ENCODE measurements around the gene ICAM2. TPM values are rescaled to one million over a fixed set of nuclear protein-coding genes. Genes with fewer than 3 reads are reported as not detected.
A peak's percentile ranks its signal among the peaks of the same experiment; 100 is the strongest.

ICAM2 gene
- 100 to 1,000 TPM in 3 of 6 donors, 10 to 100 TPM in 3; 27.2 to 114 (median 82.0) TPM for total RNA-seq

GRCh38 chr17:64020056-64020766, at the start of gene ICAM2:
Gene ICAM2 (minus strand): TSS chr17:64020633. CDS start chr17:64006691, 13,942 bp downstream.
- TF ChIP-seq EP300 (IDR thresholded peaks at IDR 0.05) (peak in 3 of 4 donors; percentile 36 to 86 (median 82)), CTCF (IDR thresholded peaks at IDR 0.05) (peak in 4 of 6 experiments; percentile 18 to 40 (median 30)), POLR2AphosphoS5 (IDR thresholded peaks at IDR 0.05) (peak; percentile 59 to 82), POLR2A (IDR thresholded peaks at IDR 0.05) (peak in 3 of 4 donors; percentile 45 to 74 (median 70))
- 9 to 13% methylated on average over 16 to 23 of the region's 23 CpGs for WGBS, 2 donors
- Histone ChIP-seq H3K4me1 (peaks cover 26 to 49% (median 32%) of the 10 kb centered on the region in 4 donors), H3K36me3 (no peaks in the 10 kb centered on the region), H3K27me3 (no peaks in the 10 kb centered on the region), H3K9me3 (no peaks in the 10 kb centered on the region), H3K27ac (peak within 1 kb of the TSS; percentile 83 to 89 (median 88)), H3K4me3 (peak within 1 kb of the TSS; percentile 36 to 59 (median 48))
- peak; percentile 84 to 88 for ATAC-seq (ENCODE audit: low FRiP score in 2 of 2)
- DNase-seq: peak in 1 of 2 donors; percentile 81

- H3K36me3 ChIP-seq: peaks cover 32 to 67% (median 49%) of the 10 kb centered on the region in 4 donors
- peaks cover 14 to 20% (median 17%) of the 10 kb centered on the region in 4 donors for H3K4me1 ChIP-seq
- ATAC-seq (ENCODE audit: low FRiP score in 2 of 2): no peak
- H3K27ac ChIP-seq: no peak overlapping the region
- no peak overlapping the region for H3K4me3 ChIP-seq
- no peak for DNase-seq
- H3K27me3 ChIP-seq: no peaks in the 10 kb centered on the region
- H3K9me3 ChIP-seq: peaks cover 0 to 13% (median 8%) of the 10 kb centered on the region in 4 donors
- TF ChIP-seq CTCF (IDR thresholded peaks at IDR 0.05) (no peak), POLR2AphosphoS5 (IDR thresholded peaks at IDR 0.05) (no peak), POLR2A (IDR thresholded peaks at IDR 0.05) (no peak), EP300 (IDR thresholded peaks at IDR 0.05) (no peak)
- 98% methylated on average over 3 of the region's 3 CpGs for WGBS, 2 donors
Measured at GRCh38 chr17:64070213-64070612, 49.8 kb upstream of the ICAM2 start.

- TF ChIP-seq POLR2A (IDR thresholded peaks at IDR 0.05) (no peak), EP300 (IDR thresholded peaks at IDR 0.05) (no peak), CTCF (IDR thresholded peaks at IDR 0.05) (no peak), POLR2AphosphoS5 (IDR thresholded peaks at IDR 0.05) (no peak)
- Histone ChIP-seq H3K36me3 (peaks cover 32 to 76% (median 50%) of the 10 kb centered on the region in 4 donors), H3K27me3 (no peaks in the 10 kb centered on the region), H3K4me1 (peaks cover 5 to 10% (median 9%) of the 10 kb centered on the region in 4 donors), H3K9me3 (peaks cover 0 to 13% (median 8%) of the 10 kb centered on the region in 4 donors), H3K27ac (no peak overlapping the region), H3K4me3 (no peak overlapping the region)
- WGBS, 2 donors: 94% methylated on average over 1 of the region's 1 CpG
- ATAC-seq (ENCODE audit: low FRiP score in 2 of 2) (no peak), DNase-seq (no peak)
Measured at GRCh38 chr17:64069143-64069542, 48.7 kb upstream of the ICAM2 start.

- H3K4me3 ChIP-seq: no peak overlapping the region
- H3K27ac ChIP-seq: peak overlapping the region in 1 of 4 donors; percentile 30
- peaks cover 32 to 82% (median 50%) of the 10 kb centered on the region in 4 donors for H3K36me3 ChIP-seq
- peaks cover 0 to 8% (median 4%) of the 10 kb centered on the region in 4 donors for H3K4me1 ChIP-seq
- H3K27me3 ChIP-seq: no peaks in the 10 kb centered on the region
- H3K9me3 ChIP-seq: peaks cover 0 to 13% (median 8%) of the 10 kb centered on the region in 4 donors
- DNase-seq: no peak
- ATAC-seq (ENCODE audit: low FRiP score in 2 of 2): no peak
- no peak for TF ChIP-seq POLR2A (IDR thresholded peaks at IDR 0.05)
- no peak for TF ChIP-seq CTCF (IDR thresholded peaks at IDR 0.05)
- TF ChIP-seq EP300 (IDR thresholded peaks at IDR 0.05): no peak
- 77 to 88% methylated on average over 3 of the region's 3 CpGs for WGBS, 2 donors
Measured at GRCh38 chr17:64067657-64068056, 47.2 kb upstream of the ICAM2 start.
